ENCODE results near the gene CCDC184. TPM values are rescaled to one million over a fixed set of nuclear protein-coding genes. Genes with fewer than 3 reads are reported as not detected.

Gene CCDC184
- total RNA-seq, 1 donor from 2014 or later: 0.12 TPM

- TF ChIP-seq, protein P1, sequence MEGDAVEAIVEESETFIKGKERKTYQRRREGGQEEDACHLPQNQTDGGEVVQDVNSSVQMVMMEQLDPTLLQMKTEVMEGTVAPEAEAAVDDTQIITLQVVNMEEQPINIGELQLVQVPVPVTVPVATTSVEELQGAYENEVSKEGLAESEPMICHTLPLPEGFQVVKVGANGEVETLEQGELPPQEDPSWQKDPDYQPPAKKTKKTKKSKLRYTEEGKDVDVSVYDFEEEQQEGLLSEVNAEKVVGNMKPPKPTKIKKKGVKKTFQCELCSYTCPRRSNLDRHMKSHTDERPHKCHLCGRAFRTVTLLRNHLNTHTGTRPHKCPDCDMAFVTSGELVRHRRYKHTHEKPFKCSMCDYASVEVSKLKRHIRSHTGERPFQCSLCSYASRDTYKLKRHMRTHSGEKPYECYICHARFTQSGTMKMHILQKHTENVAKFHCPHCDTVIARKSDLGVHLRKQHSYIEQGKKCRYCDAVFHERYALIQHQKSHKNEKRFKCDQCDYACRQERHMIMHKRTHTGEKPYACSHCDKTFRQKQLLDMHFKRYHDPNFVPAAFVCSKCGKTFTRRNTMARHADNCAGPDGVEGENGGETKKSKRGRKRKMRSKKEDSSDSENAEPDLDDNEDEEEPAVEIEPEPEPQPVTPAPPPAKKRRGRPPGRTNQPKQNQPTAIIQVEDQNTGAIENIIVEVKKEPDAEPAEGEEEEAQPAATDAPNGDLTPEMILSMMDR (conservative IDR thresholded peaks at IDR 0.05; ENCODE audit: low read depth, low read length): no peak
- no peak for DNase-seq (ENCODE audit: low read depth)
- peak overlapping the region; percentile 99 for H3K4me3 ChIP-seq (ENCODE audit: low read depth, low read length)
Observed at GRCh38 chr12:48156652-48157017, 26.8 kb upstream of the CCDC184 start.

DNA sequence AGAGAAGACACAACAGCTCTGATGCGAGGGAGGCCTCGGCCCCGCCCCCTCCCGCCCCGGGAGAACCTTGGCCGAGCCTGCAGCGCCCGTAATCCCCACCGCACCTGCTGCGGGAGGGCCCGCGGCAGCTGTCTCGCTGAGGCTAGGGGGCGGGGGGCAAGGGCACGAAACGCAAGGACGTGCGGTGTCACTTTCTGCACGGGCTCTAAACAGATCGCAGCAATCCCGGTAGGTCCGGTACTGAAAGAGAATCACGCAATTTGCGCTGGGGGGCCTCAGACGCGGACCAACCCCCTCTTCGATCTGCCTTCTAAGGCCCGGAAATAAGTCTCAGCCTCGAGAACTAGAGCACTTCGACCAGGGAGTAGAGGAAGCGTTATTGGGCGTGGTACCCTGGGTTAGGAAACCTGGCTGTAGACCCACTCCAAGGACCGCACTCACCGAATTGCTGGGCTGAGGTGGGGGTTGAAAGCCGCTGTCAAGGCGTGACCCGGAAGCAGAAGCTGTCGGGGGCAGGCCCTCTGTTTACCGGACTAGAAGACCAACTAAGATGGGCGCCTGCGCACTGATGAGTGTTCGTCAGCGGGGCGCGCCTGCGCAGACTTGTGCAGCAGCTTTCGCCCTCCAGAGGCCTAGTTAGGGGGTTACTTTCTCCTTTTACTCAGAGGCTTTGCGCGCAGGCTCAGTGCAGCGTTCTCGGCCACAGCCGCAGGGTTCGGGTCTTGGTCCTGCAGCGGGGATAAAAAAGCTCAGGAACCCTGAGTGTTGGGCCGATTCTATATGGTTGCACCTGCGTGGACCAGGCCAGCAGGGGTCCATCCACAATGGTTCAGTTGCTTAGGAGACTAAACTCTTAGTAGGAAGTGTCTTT lies 26.2 kb upstream of the CCDC184 start, which contains the start of gene ASB8:
TSS of gene ASB8 (minus strand) at position 498 of the 871 bp plus-strand sequence. CDS start 4,019 bp downstream, outside the sequence.
- TF ChIP-seq, protein P1 (conservative IDR thresholded peaks at IDR 0.05; ENCODE audit: low read depth, low read length): peak; percentile 44
- peak within 1 kb of the TSS; percentile 99 for H3K4me3 ChIP-seq (ENCODE audit: low read depth, low read length)
- peak; percentile 67 for DNase-seq (ENCODE audit: low read depth)

GRCh38 chr12:48157889-48158370 lies 25.5 kb upstream of the CCDC184 start:
- DNase-seq (ENCODE audit: low read depth): no peak
- TF ChIP-seq, protein P1 (conservative IDR thresholded peaks at IDR 0.05; ENCODE audit: low read depth, low read length): no peak
- peak overlapping the region; percentile 99 for H3K4me3 ChIP-seq (ENCODE audit: low read depth, low read length)

GRCh38 chr12:48160046-48160445 lies 23.4 kb upstream of the CCDC184 start:
- TF ChIP-seq, protein P1 (conservative IDR thresholded peaks at IDR 0.05; ENCODE audit: low read depth, low read length): no peak
- no peak for DNase-seq (ENCODE audit: low read depth)
- no peak overlapping the region for H3K4me3 ChIP-seq (ENCODE audit: low read depth, low read length)

- H3K4me3 ChIP-seq (ENCODE audit: low read depth, low read length): no peak overlapping the region
- DNase-seq (ENCODE audit: low read depth): no peak
- TF ChIP-seq, protein P1 (conservative IDR thresholded peaks at IDR 0.05; ENCODE audit: low read depth, low read length): no peak
Observed at GRCh38 chr12:48160807-48161206, 22.6 kb upstream of the CCDC184 start.

GRCh38 chr12:48163150-48163747 lies 20.2 kb upstream of the CCDC184 start:
- H3K4me3 ChIP-seq (ENCODE audit: low read depth, low read length): no peak overlapping the region
- no peak for DNase-seq (ENCODE audit: low read depth)
- TF ChIP-seq, protein P1 (conservative IDR thresholded peaks at IDR 0.05; ENCODE audit: low read depth, low read length): no peak

Data from epithelial cell of proximal tubule (primary cell).